Measurements from ENCODE around the gene KRTAP5-7.

DNA sequence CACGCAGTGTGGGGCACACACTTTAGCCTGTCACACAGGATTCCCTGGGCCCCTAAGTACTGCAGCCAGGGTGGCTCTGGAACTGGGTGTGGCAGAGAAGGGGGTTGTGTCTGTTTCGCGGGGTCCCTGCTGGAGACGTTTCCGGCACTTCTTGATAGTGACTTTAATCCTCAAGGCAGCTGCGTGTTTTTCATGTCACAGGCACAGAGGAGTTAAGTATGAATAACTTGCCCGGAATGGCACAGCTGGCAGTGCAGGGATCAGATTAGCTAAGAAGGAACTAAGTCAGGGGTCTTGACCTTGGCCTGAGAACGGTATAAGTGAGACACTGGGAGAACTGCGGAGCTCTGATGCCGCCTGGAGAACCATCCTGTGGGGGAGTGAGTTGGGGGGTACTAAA lies 7.5 kb upstream of the KRTAP5-7 start:
- TF ChIP-seq CEBPB (IDR thresholded peaks at IDR 0.05; ENCODE audit: low read depth, low read length), result no peak
- TF ChIP-seq, protein P1, sequence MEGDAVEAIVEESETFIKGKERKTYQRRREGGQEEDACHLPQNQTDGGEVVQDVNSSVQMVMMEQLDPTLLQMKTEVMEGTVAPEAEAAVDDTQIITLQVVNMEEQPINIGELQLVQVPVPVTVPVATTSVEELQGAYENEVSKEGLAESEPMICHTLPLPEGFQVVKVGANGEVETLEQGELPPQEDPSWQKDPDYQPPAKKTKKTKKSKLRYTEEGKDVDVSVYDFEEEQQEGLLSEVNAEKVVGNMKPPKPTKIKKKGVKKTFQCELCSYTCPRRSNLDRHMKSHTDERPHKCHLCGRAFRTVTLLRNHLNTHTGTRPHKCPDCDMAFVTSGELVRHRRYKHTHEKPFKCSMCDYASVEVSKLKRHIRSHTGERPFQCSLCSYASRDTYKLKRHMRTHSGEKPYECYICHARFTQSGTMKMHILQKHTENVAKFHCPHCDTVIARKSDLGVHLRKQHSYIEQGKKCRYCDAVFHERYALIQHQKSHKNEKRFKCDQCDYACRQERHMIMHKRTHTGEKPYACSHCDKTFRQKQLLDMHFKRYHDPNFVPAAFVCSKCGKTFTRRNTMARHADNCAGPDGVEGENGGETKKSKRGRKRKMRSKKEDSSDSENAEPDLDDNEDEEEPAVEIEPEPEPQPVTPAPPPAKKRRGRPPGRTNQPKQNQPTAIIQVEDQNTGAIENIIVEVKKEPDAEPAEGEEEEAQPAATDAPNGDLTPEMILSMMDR (IDR thresholded peaks at IDR 0.05; ENCODE audit: control extremely low read depth in 1 of 3, insufficient read depth in 1 of 3, low read depth in 1 of 3, low read length in 3 of 3), result no peak
- no peak for TF ChIP-seq RAD21 (IDR thresholded peaks at IDR 0.05 in 1 of 2, conservative IDR thresholded peaks at IDR 0.05 in 1 of 2; ENCODE audit: low read depth in 2 of 2, low read length in 2 of 2)
